ES-I3 (cell line): Measurements from ENCODE around the gene SDK2.
"Not testable (repeated sequence)": the region's sequence is repeated elsewhere in the genome, so short reads cannot be mapped to it uniquely, and the experiment has no call there.

Experiments used
- H3K36me3 ChIP-seq: 2 replicates; pipeline ENCODE4 v1.6.1; 2013; ENCODE audit warnings: mild to moderate bottlenecking, low read length, control low read depth, moderate library complexity; ENCODE audit not compliant: insufficient read depth
- H3K4me1 ChIP-seq: 2 replicates; pipeline ENCODE4 v1.6.1; 2013; ENCODE audit warnings: mild to moderate bottlenecking, control low read depth, low read length; ENCODE audit not compliant: insufficient read depth
- H3K9ac ChIP-seq: 2 replicates; pipeline ENCODE4 v1.6.1; 2013; ENCODE audit warnings: low read depth, mild to moderate bottlenecking, low read length, moderate library complexity
- H3K9me3 ChIP-seq: 2 replicates; pipeline ENCODE4 v1.6.1; 2013; ENCODE audit warnings: mild to moderate bottlenecking, low read length, moderate library complexity; ENCODE audit not compliant: control insufficient read depth, insufficient read depth

Gene SDK2

DNA sequence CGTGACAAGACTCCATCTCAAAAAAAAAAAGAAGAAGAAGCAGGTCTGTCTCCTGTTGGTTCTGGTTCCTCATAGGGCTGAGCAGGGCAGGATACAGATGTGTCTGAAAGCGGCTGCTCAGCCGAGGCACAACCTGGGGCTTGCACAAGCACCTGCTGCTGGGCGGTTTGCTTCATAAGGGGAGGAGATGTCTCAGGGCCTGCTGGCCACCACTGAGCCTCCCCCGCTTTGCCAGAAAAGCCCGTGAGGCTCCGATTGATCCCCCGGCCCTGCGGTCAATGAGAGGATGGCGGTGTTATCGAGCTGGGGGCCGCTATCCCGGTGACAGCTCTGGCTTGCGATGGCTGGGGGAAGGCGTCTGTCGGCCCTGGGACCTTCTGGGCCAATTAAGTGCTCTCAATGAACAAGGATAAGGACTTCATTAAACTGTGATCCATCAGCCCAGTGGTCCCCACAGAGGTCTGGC lies 162.0 kb downstream of the SDK2 start:
- peaks cover 13% of the 10 kb centered on the region for H3K9me3 ChIP-seq
- H3K36me3 ChIP-seq: no peaks in the 10 kb centered on the region
- H3K9ac ChIP-seq: no peak overlapping the region
- 0 out of 2 replicates have a peak, but pooled peaks cover under 1% of the 10 kb centered on the region for H3K4me1 ChIP-seq

DNA sequence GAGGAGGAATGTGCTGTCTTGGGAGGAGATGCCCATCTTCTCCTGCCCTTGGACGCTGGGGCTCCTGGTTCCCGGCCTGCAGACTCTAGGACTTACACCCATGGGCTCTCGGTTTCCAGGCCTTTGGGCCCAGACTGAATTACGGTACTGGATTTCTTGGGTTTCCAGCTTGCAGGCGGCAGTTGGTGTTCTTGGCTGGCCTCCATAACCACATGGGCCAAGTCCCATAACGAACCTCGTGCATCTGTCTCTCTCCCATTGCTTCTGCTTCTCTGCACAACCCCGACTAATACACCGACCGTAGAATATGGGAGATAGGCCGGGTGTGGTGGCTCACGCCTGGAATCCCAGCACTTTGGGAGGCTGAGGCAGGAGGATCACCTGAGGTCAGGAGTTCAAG lies 162.6 kb downstream of the SDK2 start:
- no peak overlapping the region for H3K9ac ChIP-seq
- H3K36me3 ChIP-seq: no peaks in the 10 kb centered on the region
- H3K9me3 ChIP-seq: peaks cover 13% of the 10 kb centered on the region
- peaks cover 6% of the 10 kb centered on the region; the same call in 1 of the 2 replicates for H3K4me1 ChIP-seq

DNA sequence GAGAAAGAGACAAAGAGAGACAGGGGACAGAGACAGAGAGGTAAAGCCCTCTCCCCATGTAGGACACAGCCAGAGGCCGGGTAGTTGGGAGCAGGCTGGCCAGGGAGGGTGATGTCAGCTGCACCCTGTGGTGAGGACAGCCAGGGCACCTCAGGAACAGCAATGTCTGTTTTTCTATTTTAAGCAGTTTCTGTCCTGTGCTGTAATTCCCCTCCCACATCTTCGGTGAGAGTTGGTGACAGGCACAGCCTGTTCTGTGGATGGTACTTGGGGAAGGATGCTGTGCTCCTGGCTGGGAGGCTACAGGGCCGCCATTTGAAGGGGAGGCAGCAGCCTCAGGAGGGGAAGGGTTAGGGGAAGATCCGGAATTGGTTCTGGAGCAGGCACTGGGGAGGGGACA lies 163.5 kb downstream of the SDK2 start:
- Histone ChIP-seq H3K36me3 (no peaks in the 10 kb centered on the region), H3K4me1 (peaks cover 6% of the 10 kb centered on the region; the same call in 1 of the 2 replicates), H3K9me3 (peaks cover 10% of the 10 kb centered on the region), H3K9ac (no peak overlapping the region)

DNA sequence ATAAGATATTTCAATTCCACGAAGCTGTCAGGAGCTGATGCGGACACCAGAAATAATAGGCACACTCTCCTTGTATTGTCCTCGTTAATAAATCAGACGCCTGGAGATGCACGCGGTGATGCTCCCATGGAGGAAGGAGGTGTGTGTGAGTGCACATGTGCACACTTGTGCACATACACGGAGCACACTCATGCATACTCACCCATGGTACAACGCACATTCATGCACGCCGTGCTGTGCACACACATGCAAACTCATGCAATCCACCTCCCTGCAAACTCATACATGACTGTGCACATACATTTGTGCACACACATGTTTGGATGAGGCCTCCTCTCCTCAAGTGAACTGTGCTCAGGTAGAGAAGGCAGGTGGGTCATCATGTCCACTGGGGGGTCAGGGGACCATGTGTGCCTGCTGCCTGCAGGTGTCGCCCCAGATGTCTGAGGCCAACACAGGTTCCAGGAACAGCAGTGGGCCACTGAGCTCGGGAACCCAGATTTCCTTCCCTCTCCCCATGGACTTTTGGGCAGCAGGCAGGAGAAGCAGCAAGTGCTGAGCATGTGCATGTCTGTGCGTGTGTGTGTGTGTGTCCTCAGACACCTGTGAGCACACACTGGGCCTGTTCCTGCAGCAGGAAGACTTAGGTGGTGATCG lies 165.3 kb downstream of the SDK2 start:
- Histone ChIP-seq H3K4me1 (peaks cover 12% of the 10 kb centered on the region; the same call in 1 of the 2 replicates), H3K9ac (no peak overlapping the region), H3K36me3 (no peaks in the 10 kb centered on the region), H3K9me3 (no peaks in the 10 kb centered on the region)

GRCh38 chr17:73478334-73478733 lies 165.9 kb downstream of the SDK2 start:
- no peak overlapping the region for H3K9ac ChIP-seq
- H3K4me1 ChIP-seq: peaks cover 12% of the 10 kb centered on the region; the same call in 1 of the 2 replicates
- H3K9me3 ChIP-seq: 0 out of 2 replicates have a peak, but pooled peaks cover under 1% of the 10 kb centered on the region
- no peaks in the 10 kb centered on the region for H3K36me3 ChIP-seq

DNA sequence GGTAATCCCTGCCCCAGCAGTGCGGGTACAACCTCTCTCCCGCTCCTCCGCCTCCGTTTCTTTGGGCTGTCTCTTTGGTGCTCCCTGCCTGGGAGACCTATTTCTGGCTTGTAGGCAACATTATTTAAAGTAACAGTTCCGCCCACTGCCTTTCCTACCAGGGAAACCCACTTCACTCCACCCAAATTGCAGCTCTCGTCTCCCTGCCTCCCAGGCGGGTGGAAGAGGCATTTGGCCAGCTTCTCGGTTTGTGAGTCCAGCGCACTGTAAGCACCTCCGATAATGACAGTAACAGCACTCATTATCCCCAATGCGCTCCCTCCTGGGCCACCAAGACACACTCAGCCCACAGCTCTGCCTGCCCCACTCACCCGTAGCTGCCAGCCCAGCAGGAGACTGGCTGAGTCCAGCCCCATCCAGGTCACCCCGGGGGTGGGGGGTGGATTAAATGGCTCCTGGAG lies 167.3 kb downstream of the SDK2 start:
- Histone ChIP-seq H3K9ac (no peak overlapping the region), H3K4me1 (peaks cover 12% of the 10 kb centered on the region; the same call in 1 of the 2 replicates), H3K9me3 (peaks cover 3% of the 10 kb centered on the region), H3K36me3 (no peaks in the 10 kb centered on the region)

DNA sequence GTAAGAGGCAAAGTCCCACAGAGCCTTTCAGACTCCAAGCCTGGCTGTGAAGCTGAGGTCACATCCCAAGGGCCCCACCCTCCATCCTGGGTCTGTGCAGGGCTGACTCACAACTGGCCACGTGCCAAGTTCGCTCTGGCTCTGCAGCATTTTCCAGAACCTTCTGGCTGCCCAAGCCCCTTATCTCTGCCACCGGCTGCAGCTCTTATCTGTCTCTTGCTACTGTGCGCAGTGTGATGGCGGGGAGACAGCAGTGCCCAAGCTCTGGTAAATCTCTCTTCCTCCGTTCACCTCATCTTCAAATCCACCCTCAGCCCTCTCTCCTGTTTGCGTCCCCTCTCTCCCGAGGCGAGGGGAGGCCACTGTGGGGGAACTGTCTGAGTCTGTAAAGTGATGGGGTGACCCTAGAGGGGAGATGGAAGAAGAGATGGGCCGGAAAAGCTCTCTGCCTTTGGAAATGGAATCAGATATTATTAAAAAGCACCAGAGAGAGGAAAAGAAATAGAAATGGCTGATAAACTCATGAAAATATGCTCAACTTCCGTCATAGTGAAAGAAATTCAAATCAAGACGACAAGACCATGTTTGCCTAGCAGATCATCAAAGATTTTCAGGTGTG lies 169.8 kb downstream of the SDK2 start:
- peaks cover 12% of the 10 kb centered on the region; the same call in 1 of the 2 replicates for H3K4me1 ChIP-seq
- peaks cover 3% of the 10 kb centered on the region for H3K9me3 ChIP-seq
- no peaks in the 10 kb centered on the region for H3K36me3 ChIP-seq
- H3K9ac ChIP-seq: no peak overlapping the region

- H3K36me3 ChIP-seq, H3K9me3 ChIP-seq, H3K9ac ChIP-seq: not testable (repeated sequence)
- peaks cover 12% of the 10 kb centered on the region; the same call in 1 of the 2 replicates for H3K4me1 ChIP-seq
Observed at GRCh38 chr17:73472715-73473114, 171.5 kb downstream of the SDK2 start.

GRCh38 chr17:73471924-73472323 lies 172.3 kb downstream of the SDK2 start:
- H3K9me3 ChIP-seq: peaks cover 3% of the 10 kb centered on the region
- no peaks in the 10 kb centered on the region for H3K36me3 ChIP-seq
- no peak overlapping the region for H3K9ac ChIP-seq
- peaks cover 8% of the 10 kb centered on the region; the same call in 1 of the 2 replicates for H3K4me1 ChIP-seq

DNA sequence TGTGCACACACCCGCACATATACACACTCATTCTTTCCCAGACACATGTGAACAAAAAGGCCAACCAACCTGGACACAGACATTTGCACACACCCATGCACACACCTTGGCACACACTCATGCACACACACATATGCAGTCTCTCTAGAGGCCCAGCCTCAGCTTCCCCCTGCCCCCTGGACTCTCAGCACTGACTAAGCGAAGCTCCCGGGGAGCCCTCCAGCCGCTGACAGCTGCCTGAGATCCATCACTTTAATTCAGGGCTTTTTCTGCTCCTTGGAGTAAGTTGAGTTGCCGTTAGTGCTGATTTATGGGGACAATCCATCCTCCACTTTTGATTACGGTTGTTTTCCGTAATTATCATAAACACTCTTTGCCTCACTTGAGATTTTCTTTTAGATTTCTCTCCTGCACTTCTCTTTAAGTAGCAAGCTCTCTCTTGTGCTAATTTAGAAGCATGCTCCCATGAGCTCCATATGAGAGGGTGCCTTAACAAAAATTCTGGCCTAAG lies 173.9 kb downstream of the SDK2 start:
- Histone ChIP-seq H3K9me3 (peaks cover 3% of the 10 kb centered on the region), H3K4me1 (peaks cover 7% of the 10 kb centered on the region; the same call in 1 of the 2 replicates), H3K36me3 (no peaks in the 10 kb centered on the region), H3K9ac (no peak overlapping the region)

DNA sequence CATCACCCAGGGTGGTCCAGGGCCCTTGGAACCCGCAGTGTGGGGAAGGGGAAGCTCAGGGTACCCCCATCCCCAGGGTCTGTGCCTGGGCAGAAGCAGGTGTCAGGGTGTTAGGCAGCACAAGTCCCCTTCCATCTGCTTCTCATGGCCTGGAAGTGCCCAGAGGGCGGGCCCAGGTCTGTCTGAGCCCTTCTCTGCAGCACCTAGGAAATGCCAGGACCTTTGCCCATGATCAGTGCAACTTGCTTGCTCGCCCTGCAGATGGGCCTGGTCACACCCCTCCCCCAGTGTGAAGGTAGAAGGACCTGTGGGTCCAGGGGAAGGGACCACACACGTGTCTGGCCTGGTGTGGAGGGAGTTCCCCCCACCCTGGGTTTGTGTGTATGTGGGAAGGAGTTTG lies 174.9 kb downstream of the SDK2 start:
- H3K9me3 ChIP-seq: peaks cover 3% of the 10 kb centered on the region
- H3K36me3 ChIP-seq: no peaks in the 10 kb centered on the region
- peaks cover 4% of the 10 kb centered on the region; the same call in 1 of the 2 replicates for H3K4me1 ChIP-seq
- no peak overlapping the region for H3K9ac ChIP-seq

DNA sequence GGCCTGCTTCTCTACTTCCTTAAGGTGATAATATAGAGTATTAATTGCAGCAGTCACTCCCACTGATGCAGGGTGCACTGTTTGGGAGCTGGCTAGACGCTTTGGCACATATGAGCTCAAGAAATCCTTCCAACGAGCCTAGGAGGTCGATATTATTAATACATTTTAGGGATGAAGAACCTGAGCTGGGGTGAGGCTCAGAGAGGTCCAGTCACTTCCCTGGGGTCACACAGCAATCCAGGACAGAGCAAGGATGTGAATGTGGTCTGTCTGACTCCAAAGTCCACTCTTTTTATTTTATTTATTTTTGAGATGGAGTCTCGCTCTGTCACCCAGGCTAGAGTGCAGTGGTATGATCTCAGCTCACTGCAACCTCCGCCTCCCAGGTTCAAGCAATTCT lies 176.0 kb downstream of the SDK2 start:
- Histone ChIP-seq H3K9me3 (peaks cover 1% of the 10 kb centered on the region), H3K9ac (no peak overlapping the region), H3K36me3 (no peaks in the 10 kb centered on the region), H3K4me1 (no peaks in the 10 kb centered on the region)

GRCh38 chr17:73467651-73468050 lies 176.6 kb downstream of the SDK2 start:
- Histone ChIP-seq H3K4me1 (no peaks in the 10 kb centered on the region), H3K36me3 (no peaks in the 10 kb centered on the region), H3K9me3 (no peaks in the 10 kb centered on the region; the same call in none of the 2 replicates), H3K9ac (no peak overlapping the region)

GRCh38 chr17:73466704-73467433 lies 177.4 kb downstream of the SDK2 start:
- Histone ChIP-seq H3K9me3 (no peaks in the 10 kb centered on the region), H3K9ac (no peak overlapping the region), H3K36me3 (no peaks in the 10 kb centered on the region), H3K4me1 (no peaks in the 10 kb centered on the region)
